ENCODE measurements around the gene GPATCH2. TPM values are rescaled to one million over a fixed set of nuclear protein-coding genes. Genes with fewer than 3 reads are reported as not detected.

The GPATCH2 gene
- total RNA-seq, 1 donor from 2014 or later = 39.3 TPM

- Mint-ChIP-seq H3K4me1 (no peaks in the 10 kb centered on the region), H3K27me3 (ENCODE audit: insufficient read depth, low read depth) (no peaks in the 10 kb centered on the region), H3K9me3 (no peaks in the 10 kb centered on the region), H3K4me3 (no peak overlapping the region), H3K27ac (no peak overlapping the region), H3K36me3 (peaks cover 2% of the 10 kb centered on the region)
- no peak for TF ChIP-seq CTCF (IDR thresholded peaks at IDR 0.05)
- no peak for TF ChIP-seq EZH2 (IDR thresholded peaks at IDR 0.05)
- no peak for TF ChIP-seq EZH2phosphoT487 (IDR thresholded peaks at IDR 0.05)
- Histone ChIP-seq H3K9me3 (ENCODE audit: low read depth) (no peaks in the 10 kb centered on the region), H3K27me3 (no peaks in the 10 kb centered on the region), H3K79me2 (ENCODE audit: low read depth) (no peaks in the 10 kb centered on the region), H3K4me2 (no peak overlapping the region), H4K20me1 (ENCODE audit: low read depth) (no peaks in the 10 kb centered on the region), H2AFZ (replicated peaks) (no peak overlapping the region), H3K36me3 (no peaks in the 10 kb centered on the region), H3K27ac (no peak overlapping the region), H3K4me3 (no peak overlapping the region), H3K9ac (no peak overlapping the region), H3F3A (ENCODE audit: low read depth) (no peaks in the 10 kb centered on the region), H3K4me1 (no peaks in the 10 kb centered on the region)
- no peak for DNase-seq (ENCODE audit: low spot score)
Observed at GRCh38 chr1:217562229-217562878, 68.5 kb downstream of the GPATCH2 start.

GRCh38 chr1:217561446-217561845 is 69.4 kb downstream of the GPATCH2 start:
- H3K27me3 Mint-ChIP-seq (ENCODE audit: insufficient read depth, low read depth) = no peaks in the 10 kb centered on the region
- no peak overlapping the region for H3K4me2 ChIP-seq
- no peaks in the 10 kb centered on the region for H3K4me1 Mint-ChIP-seq
- no peak overlapping the region for H3K4me3 ChIP-seq
- H2AFZ ChIP-seq (replicated peaks) = no peak overlapping the region
- TF ChIP-seq EZH2 (IDR thresholded peaks at IDR 0.05) = no peak
- no peak for TF ChIP-seq CTCF (IDR thresholded peaks at IDR 0.05)
- TF ChIP-seq EZH2phosphoT487 (IDR thresholded peaks at IDR 0.05) = no peak
- no peaks in the 10 kb centered on the region for H3F3A ChIP-seq (ENCODE audit: low read depth)
- H3K4me1 ChIP-seq = no peaks in the 10 kb centered on the region
- H3K9ac ChIP-seq = no peak overlapping the region
- H3K9me3 Mint-ChIP-seq = no peaks in the 10 kb centered on the region
- no peaks in the 10 kb centered on the region for H3K27me3 ChIP-seq
- no peak for DNase-seq (ENCODE audit: low spot score)
- peaks cover 2% of the 10 kb centered on the region for H3K36me3 Mint-ChIP-seq
- H3K9me3 ChIP-seq (ENCODE audit: low read depth) = no peaks in the 10 kb centered on the region
- no peak overlapping the region for H3K4me3 Mint-ChIP-seq
- H4K20me1 ChIP-seq (ENCODE audit: low read depth) = no peaks in the 10 kb centered on the region
- H3K79me2 ChIP-seq (ENCODE audit: low read depth) = no peaks in the 10 kb centered on the region
- H3K27ac ChIP-seq = no peak overlapping the region
- no peaks in the 10 kb centered on the region for H3K36me3 ChIP-seq
- no peak overlapping the region for H3K27ac Mint-ChIP-seq

- Histone ChIP-seq H3K27ac (no peak overlapping the region), H3K4me3 (no peak overlapping the region), H3K9ac (no peak overlapping the region), H4K20me1 (ENCODE audit: low read depth) (no peaks in the 10 kb centered on the region), H3K79me2 (ENCODE audit: low read depth) (no peaks in the 10 kb centered on the region), H2AFZ (replicated peaks) (no peak overlapping the region), H3K9me3 (ENCODE audit: low read depth) (no peaks in the 10 kb centered on the region), H3K36me3 (no peaks in the 10 kb centered on the region), H3K27me3 (no peaks in the 10 kb centered on the region), H3K4me2 (no peak overlapping the region), H3K4me1 (no peaks in the 10 kb centered on the region), H3F3A (ENCODE audit: low read depth) (no peaks in the 10 kb centered on the region)
- TF ChIP-seq CTCF (IDR thresholded peaks at IDR 0.05) (no peak), EZH2phosphoT487 (IDR thresholded peaks at IDR 0.05) (no peak), EZH2 (IDR thresholded peaks at IDR 0.05) (no peak)
- no peaks in the 10 kb centered on the region for H3K4me1 Mint-ChIP-seq
- no peak for DNase-seq (ENCODE audit: low spot score)
- no peak overlapping the region for H3K27ac Mint-ChIP-seq
- no peaks in the 10 kb centered on the region for H3K9me3 Mint-ChIP-seq
- H3K27me3 Mint-ChIP-seq (ENCODE audit: insufficient read depth, low read depth) = no peaks in the 10 kb centered on the region
- H3K4me3 Mint-ChIP-seq = no peak overlapping the region
- no peaks in the 10 kb centered on the region for H3K36me3 Mint-ChIP-seq
Observed at GRCh38 chr1:217554849-217555248, 76.0 kb downstream of the GPATCH2 start.
